ENCODE data around the gene HPN.

The HPN gene

DNA sequence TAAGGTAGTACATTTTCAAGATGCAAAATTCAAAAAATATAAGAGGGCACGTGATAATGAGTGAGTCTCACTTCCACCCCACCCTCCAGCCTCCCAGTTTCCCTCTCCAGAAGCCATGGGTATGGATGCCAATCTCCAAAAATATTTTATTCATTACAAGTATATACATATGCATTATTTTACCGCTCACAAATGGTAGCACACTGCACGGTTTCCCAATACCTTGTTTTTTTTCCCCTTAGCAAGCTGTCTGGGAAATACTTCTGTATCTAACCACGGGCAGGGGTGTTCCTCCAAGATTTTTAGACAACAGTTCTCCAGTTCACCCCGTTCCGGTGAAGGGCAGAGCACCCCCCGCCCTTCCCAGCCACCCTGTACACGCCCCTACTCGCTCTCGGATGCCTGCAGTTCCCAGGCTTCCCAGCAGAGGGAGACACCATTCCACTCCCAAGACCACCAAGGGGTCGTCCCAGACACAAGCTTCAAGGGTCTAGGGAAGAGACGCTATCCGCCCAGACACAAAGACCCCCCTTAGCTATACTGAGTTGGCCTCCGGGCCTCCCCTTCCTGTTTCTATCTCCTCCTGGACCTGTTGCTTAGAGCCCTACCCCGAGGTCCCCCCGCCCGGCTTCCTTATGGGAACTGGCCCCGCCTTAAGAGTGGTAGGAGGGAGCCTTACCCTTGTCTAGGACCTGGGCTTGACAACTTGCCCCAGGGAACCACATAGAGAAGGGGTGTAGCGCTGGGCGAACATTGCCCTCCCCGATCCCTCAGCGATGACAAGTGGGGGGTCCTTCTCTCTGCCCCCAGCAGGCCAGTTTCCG lies 73.0 kb downstream of the HPN start:
- peak; percentile 98 for TF ChIP-seq CTCF (conservative IDR thresholded peaks at IDR 0.05)
- H3K27ac ChIP-seq = peak overlapping the region; percentile 76; the same call in 1 of the 2 replicates

- H3K27ac ChIP-seq = peak within 1 kb of the TSS; percentile 76
- TF ChIP-seq CTCF (conservative IDR thresholded peaks at IDR 0.05) = no peak
Measured at GRCh38 chr19:35115177-35115951, 73.8 kb downstream of the HPN start, which contains the start of gene FXYD3. FXYD3 (plus strand) TSS chr19:35115823; CDS start chr19:35119377, 3,554 bp downstream.

Measured in VCaP (cell line).